ENCODE measurements around the gene KLHL1.

KLHL1 gene

GRCh38 chr13:69676286-69676685 is 432.0 kb downstream of the KLHL1 start:
- DNase-seq: no peak

DNA sequence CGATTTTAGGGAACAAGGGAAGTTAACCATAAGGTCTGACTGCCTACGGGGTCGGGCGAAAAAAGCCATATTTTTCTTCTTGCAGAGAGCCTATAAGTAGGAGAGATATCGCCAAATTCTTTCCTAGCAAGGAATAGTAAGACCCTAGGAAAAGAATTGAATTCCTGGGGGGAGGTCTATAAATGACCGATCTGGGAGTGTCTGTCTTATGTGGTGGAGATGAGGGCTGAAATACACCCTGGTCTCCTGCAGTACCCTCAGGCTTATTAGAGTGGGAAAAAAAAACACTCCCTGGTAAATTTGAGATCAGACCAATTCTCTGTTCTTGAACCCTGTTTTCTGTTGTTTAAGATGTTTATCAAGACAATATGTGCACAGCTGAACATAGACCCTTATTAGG is 448.1 kb downstream of the KLHL1 start:
- DNase-seq: no peak

- no peak for DNase-seq
These were observed 450.6 kb downstream of the KLHL1 start for GRCh38 chr13:69657676-69658075.

DNA sequence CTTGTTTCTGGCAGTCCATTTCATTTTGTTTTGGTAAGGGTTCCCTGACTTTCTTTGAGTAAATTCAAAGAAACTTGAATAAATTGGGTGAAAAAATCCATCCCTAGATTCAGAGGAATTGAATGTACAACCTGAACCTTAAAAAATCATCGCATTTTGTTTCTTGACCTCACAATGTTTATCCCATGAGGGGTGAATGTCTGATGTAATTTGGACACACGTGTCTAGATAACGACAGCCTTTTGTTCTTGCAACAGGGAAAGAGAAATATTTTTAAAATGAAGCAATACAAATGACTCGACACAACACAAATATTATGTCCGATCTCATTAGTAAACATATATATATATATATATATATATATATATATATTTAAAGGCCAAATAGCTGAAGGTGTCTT is 453.9 kb downstream of the KLHL1 start:
- DNase-seq: no peak

Measured in CD4-positive, alpha-beta T cell treated with Interleukin-4 for 4 hours (primary cell).